ENCODE measurements around the gene ATP5ME.
"Not testable (repeated sequence)": the region's sequence is repeated elsewhere in the genome, so short reads cannot be mapped to it uniquely, and the experiment has no call there.

ATP5ME gene, protein sequence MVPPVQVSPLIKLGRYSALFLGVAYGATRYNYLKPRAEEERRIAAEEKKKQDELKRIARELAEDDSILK

DNA sequence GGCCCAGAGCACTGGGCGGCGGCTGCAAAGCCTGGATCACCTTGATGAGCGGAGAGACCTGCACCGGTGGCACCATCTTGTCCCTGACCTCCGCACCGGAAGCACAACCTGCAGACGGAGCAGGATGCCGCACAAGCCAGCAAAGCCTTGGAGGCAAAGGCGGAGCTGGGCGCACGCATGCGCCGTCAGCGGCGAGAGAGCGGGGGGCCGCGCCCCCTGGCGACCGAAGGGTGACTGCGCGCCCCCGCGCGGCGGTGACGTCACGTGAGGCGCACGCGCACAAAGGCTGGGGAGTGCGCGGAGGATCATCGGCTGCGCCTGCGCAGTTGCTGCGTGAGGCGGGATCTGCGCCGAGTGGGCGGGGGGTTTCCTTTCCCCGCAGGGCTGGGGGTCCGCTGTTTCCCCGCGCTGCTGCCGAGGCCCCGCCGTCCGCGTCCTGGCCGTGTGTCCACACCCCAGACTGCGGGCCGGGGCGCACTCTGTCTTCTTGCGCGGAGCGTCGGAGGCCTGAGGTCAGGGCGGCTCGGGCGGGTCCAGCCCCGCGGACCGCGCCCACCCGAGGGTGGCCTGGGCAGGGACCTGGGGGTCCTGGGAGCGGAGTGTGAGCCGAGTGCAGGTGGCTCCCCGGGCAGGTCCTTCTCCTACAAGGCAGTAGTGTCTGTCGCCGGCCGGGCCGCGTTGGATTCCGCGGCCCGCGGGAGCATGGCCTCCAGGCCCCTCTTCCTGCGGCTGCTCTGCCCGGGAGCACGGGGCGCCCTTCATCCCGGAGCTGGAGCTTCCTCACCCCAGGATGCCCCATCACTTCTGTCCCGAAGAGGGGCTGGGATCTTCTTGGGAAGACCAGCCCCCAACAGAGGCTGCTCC lies at the start of gene ATP5ME, which contains the start of gene MYL5:
Gene ATP5ME, minus strand, starts transcription at position 105 of the 864 bp plus-strand sequence. Its CDS starts 29 bp downstream, at position 76.
Gene MYL5, plus strand, starts transcription at position 371 of the 864 bp plus-strand sequence. CDS start 3,485 bp downstream, outside the sequence.
- DNase-seq = peak; percentile 87 to 95

DNA sequence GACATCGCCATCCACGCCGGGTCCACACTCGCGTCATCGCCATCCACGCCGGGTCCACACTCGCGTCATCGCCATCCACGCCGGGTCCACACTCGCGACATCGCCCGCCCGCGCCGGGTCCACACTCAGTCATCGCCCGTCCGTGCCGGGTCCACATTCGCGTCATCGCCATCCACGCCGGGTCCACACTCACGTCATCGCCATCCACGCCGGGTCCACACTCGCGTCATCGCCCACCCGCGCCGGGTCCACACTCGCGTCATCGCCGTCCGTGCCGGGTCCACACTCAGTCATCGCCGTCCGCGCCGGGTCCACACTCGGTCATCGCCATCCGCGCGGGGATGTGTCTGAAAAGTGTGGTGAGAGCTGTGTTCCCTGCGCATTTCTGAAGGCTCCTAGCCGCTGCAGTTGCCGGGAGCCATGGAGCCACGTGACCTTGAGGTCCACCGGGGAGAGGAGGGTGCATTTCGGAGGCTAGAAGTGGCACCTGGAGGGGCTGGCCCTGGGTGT lies 48.8 kb upstream of the ATP5ME start:
- DNase-seq = no peak

DNA sequence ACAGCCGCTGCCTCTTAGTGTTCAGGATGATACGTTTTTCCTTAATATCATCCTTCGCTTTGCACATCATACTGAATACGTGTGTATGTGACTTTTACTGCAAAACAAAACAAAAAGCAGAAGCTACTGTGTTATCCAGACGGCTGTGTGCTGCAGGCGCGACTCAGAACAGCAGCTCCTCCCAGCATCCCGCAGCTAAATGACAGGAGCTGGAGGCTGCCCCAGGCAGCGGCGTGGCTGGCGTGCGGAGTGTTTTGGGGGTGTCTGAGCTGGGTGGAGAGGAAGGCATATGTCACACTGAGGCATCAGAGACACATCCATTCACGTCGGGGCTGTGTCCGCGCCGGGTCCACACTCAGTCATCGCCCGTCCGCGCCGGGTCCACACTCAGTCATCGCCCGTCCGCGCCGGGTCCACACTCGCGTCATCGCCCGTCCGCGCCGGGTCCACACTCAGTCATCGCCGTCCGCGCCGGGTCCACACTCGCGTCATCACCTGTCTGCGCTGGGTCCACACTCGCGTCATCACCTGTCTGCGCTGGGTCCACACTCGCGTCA lies 48.2 kb upstream of the ATP5ME start:
- DNase-seq = no peak

DNA sequence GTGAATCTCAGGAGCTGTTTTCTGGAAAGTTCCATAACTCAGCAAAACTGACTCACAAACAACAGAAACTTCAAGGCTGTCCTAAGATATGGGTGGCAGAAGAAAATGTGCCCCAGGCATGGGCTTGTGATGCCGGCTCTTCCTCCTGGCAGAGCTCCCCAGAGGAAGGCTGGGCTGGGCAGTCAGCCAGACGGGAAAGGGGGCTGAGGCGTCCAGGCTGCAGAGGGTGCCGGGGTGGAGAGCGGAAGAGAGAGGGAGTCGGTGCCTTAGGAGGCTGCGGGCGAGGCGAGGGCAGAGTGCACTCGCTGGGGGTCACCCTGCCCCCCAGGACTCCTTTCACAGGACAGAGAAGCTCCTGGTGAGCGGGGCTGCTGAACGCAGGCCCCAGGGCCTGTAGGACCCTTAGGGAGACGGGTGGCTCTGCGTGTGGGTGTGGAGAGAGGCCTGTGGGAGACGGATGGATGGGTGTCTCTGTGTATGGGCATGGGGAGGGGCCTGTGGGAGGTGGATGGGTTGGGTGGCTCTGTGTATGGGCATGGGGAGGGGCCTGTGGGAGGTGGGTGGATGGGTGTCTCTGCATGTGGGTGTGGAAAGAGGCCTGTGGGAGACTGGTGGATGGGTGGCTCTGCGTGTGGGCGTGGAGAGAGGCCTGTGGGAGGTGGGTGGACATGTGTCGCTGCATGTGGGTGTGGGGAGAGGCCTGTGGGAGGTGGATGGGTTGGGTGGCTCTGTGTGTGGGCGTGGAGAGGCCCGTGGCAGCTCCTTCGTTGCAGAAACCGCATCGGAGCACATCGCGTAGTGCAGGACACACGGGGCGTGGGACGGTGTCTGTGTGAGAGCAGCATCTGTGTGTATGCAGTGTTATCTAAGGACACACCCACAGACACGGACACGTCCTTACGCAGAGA lies 47.4 kb upstream of the ATP5ME start:
- no peak for DNase-seq

DNA sequence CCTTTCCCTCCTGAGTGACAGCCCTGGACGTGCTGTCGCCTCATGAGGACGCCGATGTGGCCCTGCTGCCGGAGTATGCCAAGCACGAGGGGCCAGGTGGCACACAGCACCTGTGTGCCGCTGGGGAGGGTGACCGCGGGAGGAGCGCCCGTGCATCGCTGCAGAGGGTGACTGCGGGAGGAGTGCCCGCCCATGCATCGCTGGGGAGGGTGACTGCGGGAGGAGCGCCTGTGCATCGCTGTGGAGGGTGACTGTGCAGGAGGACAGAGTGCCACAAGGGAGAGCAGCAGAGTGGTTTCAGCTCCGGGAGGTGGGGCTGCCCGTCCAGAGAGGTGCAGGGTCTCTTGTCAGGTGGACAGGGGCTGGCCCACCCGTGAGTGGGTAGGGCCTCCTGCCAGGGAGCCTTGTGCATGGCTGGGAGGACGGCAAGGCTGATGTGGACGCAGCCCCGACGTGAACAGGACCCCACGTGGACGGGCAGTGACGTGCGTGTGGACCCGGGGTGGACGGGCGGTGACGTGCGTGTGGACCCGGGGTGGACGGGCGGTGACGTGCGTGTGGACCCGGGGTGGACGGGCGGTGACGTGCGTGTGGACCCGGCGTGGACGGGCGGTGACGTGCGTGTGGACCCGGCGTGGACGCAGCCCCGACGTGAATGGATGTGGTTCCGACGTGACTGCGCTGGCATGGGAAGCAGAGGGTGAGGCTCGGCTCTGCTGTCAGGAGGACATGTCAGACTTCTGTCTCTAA lies 46.2 kb upstream of the ATP5ME start:
- DNase-seq = no peak

DNA sequence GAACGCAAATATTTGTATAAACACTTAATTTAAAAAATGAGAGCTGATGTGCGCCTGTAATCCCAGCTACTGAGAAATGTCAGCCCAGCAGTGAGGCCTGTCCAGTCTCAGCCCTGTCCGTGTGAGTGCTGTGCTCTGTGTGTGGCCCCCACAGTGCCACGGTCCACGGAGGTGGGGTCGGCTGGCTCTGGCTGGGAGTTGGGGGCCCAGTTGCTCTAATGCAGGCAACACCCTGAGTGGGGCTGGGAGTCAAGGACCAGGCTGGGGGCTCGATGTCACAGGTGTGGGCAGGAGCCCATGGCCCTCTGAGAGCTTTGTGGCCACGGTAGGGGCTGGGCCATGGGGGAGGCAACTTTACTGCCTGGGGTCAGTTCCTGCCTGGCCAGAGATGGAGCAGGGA lies 44.4 kb upstream of the ATP5ME start:
- no peak for DNase-seq

DNA sequence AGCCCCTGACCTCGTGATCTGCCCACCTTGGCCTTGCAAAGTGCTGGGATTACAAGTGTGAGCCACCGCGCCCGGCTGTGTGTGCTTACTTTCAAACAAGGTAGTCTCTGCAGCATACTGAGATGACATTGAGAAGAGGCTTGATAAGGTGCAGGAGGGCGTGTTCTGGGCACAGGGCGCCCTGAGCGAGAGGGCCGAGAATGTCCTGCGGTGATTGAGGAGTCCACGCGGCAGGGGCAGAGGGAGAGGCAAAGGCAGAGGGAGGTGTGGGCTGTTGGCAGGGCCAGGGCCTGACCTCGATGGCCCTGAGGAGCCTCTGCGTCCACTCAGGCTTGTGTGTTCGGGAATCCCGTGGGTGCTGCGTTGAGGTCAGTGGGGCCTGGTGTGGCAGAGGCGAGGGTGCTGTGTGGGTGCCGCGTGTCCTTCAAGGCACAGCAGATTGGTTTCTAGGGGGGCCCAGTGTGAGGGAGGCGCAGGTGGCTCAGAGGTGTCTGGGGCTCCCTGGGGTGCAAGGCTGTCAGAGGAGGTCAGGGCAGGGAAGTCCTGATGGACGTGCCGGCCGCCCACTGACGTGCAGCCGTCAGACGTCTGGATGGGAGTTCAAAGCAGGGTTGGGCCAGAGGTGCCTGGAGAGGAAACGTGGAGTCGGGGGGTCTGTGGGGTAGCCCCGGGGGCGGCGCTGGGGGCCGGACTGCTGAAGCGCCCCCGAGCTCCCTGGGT lies 43.7 kb upstream of the ATP5ME start:
- DNase-seq = no peak

DNA sequence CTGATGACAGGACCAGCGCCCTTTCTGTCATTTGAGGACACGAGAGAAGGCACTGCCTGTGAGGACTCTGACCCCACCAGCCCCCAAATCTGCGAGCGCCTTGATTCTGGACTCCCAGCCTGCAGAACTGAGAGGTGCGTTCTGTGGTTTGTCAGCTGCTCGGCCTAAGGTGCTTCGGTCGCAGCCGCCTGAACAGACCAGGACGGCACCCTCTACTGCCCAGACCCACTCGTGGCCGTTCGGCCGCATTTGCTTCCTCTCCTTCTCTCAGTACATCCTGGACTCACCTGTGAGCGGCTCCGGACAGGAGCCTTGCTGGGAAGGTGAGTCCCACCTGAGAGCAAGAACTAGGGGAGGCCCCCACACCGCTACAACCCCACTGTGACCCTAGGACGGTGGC lies 40.0 kb upstream of the ATP5ME start:
- DNase-seq = no peak

DNA sequence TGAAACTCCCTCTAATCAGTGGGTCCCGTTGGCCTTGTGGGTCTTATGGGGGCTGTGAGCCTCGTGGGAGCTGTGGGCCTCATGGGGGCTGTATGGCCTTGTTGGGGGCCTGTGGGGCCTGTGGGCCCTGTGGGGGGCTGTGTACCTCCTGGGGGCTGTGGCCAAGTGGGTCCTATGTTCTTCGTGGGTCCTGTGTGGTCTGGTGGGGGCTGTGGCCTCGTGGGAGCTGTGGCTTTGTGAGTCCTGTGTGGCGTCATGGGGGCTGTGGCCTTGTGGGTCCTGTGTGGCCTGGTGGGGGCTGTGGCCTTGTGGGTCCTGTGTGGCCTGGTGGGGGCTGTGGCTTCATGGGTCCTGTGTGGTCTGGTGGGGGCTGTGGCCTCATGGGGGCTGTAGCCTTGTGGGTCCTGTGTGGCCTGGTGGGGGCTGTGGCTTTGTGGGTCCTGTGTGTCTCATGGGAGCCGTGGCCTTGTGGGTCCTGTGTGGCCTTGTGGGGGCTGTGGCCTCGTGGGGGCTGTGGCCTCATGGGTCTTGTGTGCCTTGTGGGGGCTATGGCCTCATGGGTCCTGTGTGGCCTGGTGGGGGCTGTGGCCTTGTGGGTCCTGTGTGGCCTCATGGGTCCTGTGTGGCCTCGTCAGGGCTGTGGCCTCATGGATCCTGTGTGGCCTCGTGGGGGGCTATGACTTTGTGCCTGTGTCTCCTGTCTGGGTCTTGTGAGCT lies 39.0 kb upstream of the ATP5ME start:
- no peak for DNase-seq

DNA sequence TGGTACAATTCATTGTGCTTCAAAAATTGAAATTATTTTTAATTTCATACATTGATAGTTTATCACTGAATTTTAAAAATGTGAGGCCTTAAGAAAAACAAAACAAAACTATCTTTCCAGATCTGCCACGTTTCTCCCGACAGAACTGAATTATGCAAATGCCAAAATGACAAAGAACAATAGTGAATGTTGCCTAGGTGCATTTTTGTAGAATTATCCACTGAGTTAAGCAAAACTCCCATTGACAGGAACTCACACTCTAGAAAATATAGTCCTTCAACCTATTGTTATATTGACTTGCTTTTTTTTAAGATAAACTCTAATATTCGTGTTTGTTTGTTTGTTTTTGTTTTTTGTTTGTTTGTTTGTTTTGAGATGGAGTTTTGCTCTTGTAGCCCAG lies 38.0 kb upstream of the ATP5ME start:
- DNase-seq = no peak

DNA sequence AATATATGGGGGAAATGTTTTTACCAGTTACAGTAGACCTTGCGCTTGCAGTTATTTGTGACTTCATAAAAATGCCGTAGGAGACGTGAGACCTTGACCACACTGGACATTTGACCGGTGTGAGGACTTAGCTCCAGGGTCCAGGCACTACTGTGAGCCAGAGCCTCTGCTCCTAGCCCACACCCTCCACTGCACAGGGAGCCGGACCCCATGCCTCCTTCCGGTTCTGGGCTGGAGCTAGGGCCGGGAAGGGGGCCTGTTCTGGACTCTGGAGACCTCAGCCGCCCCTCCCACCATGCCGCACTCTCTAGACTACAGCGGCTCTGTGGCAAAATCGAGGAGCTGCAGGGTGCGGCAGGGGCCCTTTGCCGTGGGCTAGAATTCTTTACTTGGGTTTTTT lies 36.8 kb upstream of the ATP5ME start:
- DNase-seq = no peak

DNA sequence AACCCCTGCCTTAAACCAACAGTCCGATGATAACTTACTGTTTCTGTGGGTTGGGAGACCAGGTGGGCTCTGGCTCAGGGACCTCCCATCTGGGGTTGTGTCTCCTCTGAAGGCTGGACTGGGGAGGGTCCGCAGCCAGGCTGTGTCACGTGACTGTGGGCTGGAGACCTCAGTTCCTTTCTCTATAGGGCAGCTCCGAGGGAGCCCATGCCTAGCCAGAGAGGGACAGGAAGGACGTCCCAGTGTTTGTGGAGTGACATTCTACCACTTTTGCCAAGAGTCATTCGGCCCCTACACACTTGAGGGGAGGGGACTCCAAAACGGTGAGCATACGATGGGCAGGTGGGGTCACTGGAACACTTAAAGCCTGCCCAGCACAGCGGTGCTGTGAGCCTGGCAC lies 36.0 kb upstream of the ATP5ME start:
- no peak for DNase-seq

DNA sequence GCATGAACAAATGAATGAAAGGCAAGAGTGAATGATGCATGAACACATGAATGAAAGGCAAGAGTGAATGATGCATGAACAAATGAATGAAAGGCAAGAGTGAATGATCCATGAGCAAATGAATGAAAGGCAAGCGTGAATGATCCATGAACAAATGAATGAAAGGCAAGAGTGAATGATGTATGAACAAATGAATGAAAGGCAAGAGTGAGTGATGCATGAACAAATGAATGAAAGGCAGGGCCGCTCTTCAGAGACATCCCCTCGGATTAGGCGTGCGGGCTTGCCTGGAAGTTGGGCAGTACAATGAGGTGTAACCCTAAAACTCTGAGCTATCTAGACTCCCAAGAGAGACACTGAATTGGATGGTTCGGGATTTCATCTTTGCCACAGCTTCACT lies 35.3 kb upstream of the ATP5ME start:
- DNase-seq = no peak

DNA sequence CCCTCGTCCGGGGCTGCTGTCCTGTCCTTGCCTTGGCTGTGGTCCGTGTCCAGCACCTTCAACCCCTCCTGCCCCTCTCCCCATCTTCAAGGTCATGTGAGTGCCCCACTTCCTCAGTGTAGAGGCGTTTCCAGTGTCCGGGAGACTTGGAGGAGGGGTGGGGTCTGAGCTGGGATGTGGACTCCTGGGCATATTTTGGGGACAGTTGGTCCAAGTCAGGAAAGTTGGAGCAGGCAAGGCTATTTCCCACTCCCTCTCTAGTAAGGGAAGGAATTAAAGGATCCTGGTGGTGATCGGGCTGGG lies 34.5 kb upstream of the ATP5ME start:
- DNase-seq = no peak

DNA sequence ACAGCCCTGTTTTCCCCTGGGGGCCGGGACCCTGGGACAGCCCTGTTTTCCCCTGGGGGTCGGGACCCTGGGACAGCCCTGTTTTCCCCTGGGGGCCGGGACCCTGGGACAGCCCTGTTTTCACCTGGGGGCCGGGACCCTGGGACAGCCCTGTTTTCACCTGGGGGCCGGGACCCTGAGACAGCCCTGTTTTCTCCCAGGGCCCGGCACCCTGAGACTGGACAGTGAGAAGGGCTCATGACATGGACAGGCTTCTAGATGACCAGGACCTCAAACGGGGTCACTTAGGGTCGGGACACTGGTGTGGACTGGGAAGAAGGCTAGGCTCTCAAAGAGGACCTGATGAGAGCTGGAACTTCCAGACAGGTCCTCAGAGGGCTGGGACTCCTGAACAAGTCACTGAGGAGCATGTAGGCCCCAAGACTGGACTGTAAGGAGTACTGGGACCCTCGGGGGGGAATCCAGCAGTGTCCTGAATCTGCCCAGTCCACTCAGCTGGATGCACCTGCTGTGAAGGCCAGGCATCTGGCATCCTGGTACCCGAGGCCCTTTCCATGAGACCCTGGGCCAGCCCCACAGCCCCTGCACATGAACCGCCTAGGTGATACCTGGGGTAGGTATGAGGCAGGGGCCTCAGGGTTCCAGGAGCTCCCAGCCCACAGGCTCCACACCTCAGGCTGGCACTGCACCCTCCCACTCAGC lies 34.0 kb upstream of the ATP5ME start:
- no peak for DNase-seq

DNA sequence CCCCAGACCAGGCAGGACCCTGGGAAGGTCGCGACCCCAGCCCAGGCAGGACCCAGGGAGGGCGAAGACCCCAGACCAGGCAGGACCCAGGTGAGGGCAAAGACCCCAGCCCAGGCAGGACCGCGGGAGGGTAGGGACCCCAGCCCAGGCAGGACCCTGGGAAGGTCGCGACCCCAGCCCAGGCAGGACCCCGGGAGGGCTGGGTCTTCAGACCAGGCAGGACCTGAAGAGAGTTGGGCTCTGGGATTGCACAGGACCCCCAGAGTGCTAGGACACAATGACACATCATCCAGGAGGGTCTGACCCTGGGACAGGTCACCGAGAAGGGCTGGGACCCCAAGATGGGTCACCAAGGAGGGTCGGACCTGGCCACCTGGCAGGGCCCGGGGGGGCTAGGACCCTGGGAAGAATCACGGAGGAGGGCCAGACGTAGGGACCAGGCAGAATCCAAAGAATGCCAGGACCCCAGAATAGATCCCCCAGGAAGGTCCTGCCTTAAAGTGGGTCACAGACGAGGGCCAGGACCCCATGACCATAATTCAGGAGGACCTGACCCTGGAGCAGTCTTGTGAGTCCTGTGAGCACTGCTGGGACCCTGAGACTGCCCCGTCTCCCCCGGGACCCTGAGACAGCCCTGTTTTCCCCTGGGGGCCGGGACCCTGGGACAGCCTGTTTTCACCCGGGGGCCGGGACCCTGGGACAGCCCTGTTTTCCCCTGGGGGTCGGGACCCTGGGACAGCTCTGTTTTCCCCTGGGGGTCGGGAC lies 32.9 kb upstream of the ATP5ME start:
- DNase-seq = no peak

DNA sequence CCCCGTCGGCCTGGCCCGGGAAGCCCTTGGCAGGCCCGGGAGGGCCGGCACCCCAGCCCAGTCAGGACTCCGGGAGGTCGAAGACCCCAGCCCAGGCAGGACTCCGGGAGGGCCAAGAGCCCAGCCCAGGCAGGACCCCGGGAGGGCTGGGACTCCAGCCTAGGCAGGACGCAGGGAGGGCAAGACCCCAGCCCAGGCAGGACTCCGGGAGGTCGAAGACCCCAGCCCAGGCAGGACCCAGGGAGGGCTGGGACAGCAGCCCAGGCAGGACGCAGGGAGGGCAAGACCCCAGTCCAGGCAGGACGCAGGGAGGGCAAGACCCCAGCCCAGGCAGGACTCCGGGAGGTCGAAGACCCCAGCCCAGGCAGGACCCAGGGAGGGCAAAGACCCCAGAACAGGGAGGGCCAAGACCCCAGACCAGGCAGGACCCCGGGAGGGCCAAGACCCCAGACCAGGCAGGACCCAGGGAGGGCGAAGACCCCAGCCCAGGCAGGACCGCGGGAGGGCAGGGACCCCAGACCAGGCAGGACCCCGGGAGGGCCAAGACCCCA lies 32.1 kb upstream of the ATP5ME start:
- DNase-seq = not testable (repeated sequence)

DNA sequence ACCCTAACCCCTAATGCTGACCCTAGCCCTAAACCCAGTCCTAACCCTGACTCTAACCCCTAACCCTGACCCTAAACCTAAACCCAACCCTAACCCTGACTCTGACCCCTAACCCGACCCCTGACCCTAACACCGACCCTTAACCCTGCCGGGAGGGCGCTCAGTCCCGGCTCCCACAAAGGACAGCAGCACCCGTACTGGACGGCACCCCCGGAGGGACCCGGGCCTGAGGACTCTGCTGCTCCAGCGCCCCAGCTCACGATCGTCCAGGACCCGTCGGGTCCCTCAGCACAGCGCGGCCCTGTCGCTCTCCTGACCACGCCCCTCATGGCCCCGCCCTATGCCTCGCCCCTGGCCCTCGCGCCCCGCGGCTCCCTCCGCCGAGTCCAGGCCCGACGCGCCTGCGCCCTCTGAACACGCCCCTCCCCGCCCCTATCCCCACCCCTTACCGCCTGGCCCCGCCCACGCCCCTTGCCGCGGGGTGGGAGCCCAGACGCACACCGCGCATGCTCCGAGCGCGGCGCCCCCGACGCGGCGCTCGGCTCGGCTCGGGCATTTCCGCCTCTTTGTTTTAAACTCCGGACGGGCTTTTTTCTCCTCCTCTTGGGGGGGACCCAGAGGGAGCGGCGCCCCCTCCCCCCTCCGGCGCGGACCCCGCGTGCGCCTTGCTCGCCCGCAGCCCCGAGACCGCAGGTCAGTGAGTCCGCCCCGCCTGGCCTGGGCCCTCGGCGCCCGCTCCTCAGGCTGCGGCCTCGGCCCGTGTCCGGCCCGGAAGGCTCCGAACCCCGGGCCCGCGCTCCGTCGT lies 31.4 kb upstream of the ATP5ME start, which contains the start of gene PCGF3:
Gene PCGF3, plus strand, starts transcription at position 555 of the 805 bp plus-strand sequence. CDS start 27,849 bp downstream, outside the sequence.
- DNase-seq = peak; percentile 77 to 89

Data from NCI-H524 (cell line).